Measurements from ENCODE around the gene GPC6. TPM values are rescaled to one million over a fixed set of nuclear protein-coding genes. Genes with fewer than 3 reads are reported as not detected.

GPC6 gene
- total and polyA plus RNA-seq, 5 donors from 2014 or later: not detected

DNA sequence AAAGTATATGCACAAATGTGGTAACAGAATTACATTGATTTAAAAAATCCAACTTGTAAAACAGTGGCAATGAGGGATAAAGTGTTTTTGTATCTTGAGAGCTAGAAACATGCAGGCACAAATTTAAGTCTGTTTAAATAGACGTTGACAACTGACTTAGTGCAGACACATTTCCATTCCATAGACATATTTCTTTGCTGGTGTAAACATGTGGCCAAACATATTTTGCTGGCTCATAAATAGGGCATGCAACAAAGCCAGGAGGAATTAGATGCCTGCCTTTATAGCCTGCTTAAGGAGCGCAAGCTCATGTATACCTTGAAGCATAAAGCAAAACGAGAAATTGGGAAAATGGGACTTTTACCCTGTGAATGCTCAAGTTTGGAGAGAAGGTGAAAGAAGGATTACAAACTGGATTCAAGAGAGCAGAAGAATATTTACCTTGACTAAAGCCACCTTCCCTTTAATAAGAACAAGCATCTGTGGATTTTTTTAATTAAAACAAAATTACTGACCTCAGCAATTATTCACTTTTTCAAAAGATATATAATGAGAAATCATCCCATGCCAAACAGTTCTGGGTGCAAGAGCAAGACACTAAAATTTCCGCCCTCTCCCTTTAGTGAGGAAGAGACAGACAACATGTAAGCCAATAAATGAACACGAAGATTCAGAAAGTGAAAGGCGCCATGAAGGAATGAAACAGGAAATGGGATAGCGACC is 1181.9 kb downstream of the GPC6 start:
- Mint-ChIP-seq H3K4me1 (no peaks in the 10 kb centered on the region), H3K9me3 (peaks cover 0 to 2% (median 0%) of the 10 kb centered on the region in 7 donors), H3K27ac (no peak overlapping the region), H3K4me3 (no peak overlapping the region), H3K36me3 (no peaks in the 10 kb centered on the region), H3K27me3 (peaks cover 19% of the 10 kb centered on the region)
- no peak for ATAC-seq (ENCODE audit: low read depth in 2 of 2)
- Histone ChIP-seq H3K27ac (ENCODE audit: insufficient read depth, low read length, poor library complexity, severe bottlenecking) (no peak overlapping the region), H3K4me1 (ENCODE audit: control insufficient read depth, insufficient read depth, low read length, poor library complexity, severe bottlenecking) (no peaks in the 10 kb centered on the region), H3K27me3 (ENCODE audit: control insufficient read depth, insufficient read depth, low read length) (peaks cover 2% of the 10 kb centered on the region), H3K9me3 (ENCODE audit: control insufficient read depth in 2 of 2, low read length in 2 of 2) (no peaks in the 10 kb centered on the region), H3K4me3 (ENCODE audit: low read depth, low read length) (no peak overlapping the region), H3K36me3 (ENCODE audit: control insufficient read depth, insufficient read depth, low read length) (no peaks in the 10 kb centered on the region)
- no peak for DNase-seq

DNA sequence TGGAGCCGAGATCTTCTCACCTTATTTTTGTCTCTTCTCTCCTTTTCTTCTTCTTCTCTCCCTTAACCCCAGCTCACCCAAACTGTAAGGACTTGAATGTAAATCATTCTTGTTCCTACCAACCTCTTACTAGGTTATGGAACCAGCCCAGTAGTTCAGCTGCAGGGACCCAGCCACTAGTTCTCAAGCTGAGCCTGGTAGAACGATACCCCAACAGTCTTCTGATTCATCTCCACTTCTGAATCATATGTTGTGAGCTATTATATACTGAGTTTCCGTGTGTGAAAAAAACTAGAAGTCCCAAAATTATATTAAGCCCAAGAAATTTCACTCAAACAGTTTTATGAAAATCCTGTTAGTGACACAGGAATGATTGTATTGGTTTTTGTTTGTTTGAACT is 1185.1 kb downstream of the GPC6 start:
- Mint-ChIP-seq H3K4me1 (no peaks in the 10 kb centered on the region), H3K27ac (no peak overlapping the region), H3K4me3 (no peak overlapping the region), H3K27me3 (peaks cover 16% of the 10 kb centered on the region), H3K9me3 (peaks cover 0 to 2% (median 0%) of the 10 kb centered on the region in 7 donors), H3K36me3 (peaks cover 4% of the 10 kb centered on the region)
- Histone ChIP-seq H3K27ac (ENCODE audit: insufficient read depth, low read length, poor library complexity, severe bottlenecking) (no peak overlapping the region), H3K27me3 (ENCODE audit: control insufficient read depth, insufficient read depth, low read length) (peaks cover 2% of the 10 kb centered on the region), H3K9me3 (ENCODE audit: control insufficient read depth in 2 of 2, low read length in 2 of 2) (no peaks in the 10 kb centered on the region), H3K4me1 (ENCODE audit: control insufficient read depth, insufficient read depth, low read length, poor library complexity, severe bottlenecking) (no peaks in the 10 kb centered on the region), H3K4me3 (ENCODE audit: low read depth, low read length) (no peak overlapping the region), H3K36me3 (ENCODE audit: control insufficient read depth, insufficient read depth, low read length) (no peaks in the 10 kb centered on the region)
- DNase-seq (no peak), ATAC-seq (ENCODE audit: low read depth in 2 of 2) (no peak)

DNA sequence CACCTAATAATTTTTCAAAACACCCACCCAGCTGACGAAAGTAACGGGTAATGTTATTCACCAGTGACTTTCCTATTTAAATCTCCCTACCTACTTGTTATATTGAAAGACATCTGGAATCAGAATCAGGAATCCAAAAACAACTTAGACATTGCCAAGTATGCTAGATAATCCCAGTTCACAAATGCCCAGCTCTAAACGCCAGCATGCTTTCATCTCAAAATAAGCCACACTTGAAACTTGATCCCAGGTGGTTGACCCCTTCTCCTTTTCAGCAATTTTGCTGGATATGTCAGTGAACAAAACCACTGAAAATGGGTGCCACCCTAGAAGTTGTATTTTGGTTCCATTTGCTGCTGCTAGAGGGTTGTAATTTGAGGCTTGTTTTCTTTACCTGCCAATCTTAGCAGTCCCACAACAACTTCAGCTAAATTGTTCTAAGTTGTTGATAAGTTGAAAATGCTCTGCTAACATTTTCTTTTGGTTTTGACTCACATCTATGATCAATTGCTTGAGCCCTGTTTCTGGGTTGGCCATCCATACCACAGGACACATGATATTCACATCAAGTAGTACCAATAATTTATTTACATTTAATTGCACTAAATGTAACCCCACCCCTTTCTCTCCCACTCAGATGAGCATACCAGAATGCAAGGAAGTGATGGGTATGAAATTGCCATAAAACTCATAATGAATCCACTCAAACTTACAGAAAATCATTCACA is 1186.4 kb downstream of the GPC6 start:
- no peak for ATAC-seq (ENCODE audit: low read depth in 2 of 2)
- Mint-ChIP-seq H3K4me3 (no peak overlapping the region), H3K36me3 (peaks cover 5% of the 10 kb centered on the region), H3K9me3 (peaks cover 0 to 12% (median 2%) of the 10 kb centered on the region in 7 donors), H3K27ac (no peak overlapping the region), H3K4me1 (no peaks in the 10 kb centered on the region), H3K27me3 (peaks cover 21% of the 10 kb centered on the region)
- H3K9me3 ChIP-seq (ENCODE audit: control insufficient read depth in 2 of 2, low read length in 2 of 2): no peaks in the 10 kb centered on the region
- no peak overlapping the region for H3K4me3 ChIP-seq (ENCODE audit: low read depth, low read length)
- H3K27ac ChIP-seq (ENCODE audit: insufficient read depth, low read length, poor library complexity, severe bottlenecking): no peak overlapping the region
- no peaks in the 10 kb centered on the region for H3K4me1 ChIP-seq (ENCODE audit: control insufficient read depth, insufficient read depth, low read length, poor library complexity, severe bottlenecking)
- no peak for DNase-seq
- no peaks in the 10 kb centered on the region for H3K36me3 ChIP-seq (ENCODE audit: control insufficient read depth, insufficient read depth, low read length)
- H3K27me3 ChIP-seq (ENCODE audit: control insufficient read depth, insufficient read depth, low read length): peaks cover 2% of the 10 kb centered on the region

DNA sequence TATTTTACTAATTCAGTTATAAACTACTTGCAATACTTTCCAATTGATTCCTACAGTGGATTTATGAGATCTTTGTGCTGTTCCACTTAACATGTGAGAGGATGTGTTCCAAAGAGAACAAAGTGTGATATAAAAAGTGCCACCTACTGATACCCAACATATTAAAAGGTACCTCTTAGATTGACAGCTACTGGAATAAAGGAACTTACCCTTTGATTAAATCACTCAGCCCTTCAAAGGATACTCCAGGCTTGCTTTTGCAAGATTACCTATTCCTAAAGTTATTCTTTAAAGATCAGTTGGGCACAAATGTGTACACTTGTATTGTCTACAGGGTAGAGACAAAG is 1187.0 kb downstream of the GPC6 start:
- H3K4me1 Mint-ChIP-seq: peaks cover 0 to 3% (median 2%) of the 10 kb centered on the region in 4 donors
- no peak for DNase-seq
- no peak overlapping the region for H3K4me3 ChIP-seq (ENCODE audit: low read depth, low read length)
- H3K27ac ChIP-seq (ENCODE audit: insufficient read depth, low read length, poor library complexity, severe bottlenecking): no peak overlapping the region
- no peaks in the 10 kb centered on the region for H3K36me3 ChIP-seq (ENCODE audit: control insufficient read depth, insufficient read depth, low read length)
- H3K27me3 ChIP-seq (ENCODE audit: control insufficient read depth, insufficient read depth, low read length): no peaks in the 10 kb centered on the region
- no peak overlapping the region for H3K27ac Mint-ChIP-seq
- H3K9me3 Mint-ChIP-seq: peaks cover 0 to 13% (median 3%) of the 10 kb centered on the region in 7 donors
- no peaks in the 10 kb centered on the region for H3K9me3 ChIP-seq (ENCODE audit: control insufficient read depth in 2 of 2, low read length in 2 of 2)
- H3K4me1 ChIP-seq (ENCODE audit: control insufficient read depth, insufficient read depth, low read length, poor library complexity, severe bottlenecking): no peaks in the 10 kb centered on the region
- ATAC-seq (ENCODE audit: low read depth in 2 of 2): no peak
- peaks cover 5% of the 10 kb centered on the region for H3K36me3 Mint-ChIP-seq
- H3K27me3 Mint-ChIP-seq: peaks cover 22% of the 10 kb centered on the region
- no peak overlapping the region for H3K4me3 Mint-ChIP-seq

DNA sequence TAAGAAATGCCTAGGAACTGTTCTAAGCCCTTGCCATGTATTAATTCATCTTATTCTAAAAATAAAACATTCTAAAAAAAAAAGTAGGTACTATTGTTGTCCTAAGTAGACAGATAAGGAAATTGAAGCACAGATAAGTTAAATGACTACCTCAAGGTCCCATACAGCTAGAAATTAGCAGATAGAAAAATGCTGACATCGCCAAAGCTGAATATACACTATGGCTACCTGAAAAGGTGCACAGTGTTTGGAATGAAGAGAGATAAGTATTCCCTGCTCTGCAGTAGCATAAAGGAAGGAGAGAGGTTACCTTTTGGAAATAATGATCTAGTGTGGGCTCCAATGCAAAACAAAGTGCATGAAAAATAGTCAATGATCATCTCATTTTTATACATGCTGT is 1187.5 kb downstream of the GPC6 start:
- no peak overlapping the region for H3K27ac Mint-ChIP-seq
- DNase-seq (no peak), ATAC-seq (ENCODE audit: low read depth in 2 of 2) (no peak)
- no peaks in the 10 kb centered on the region for H3K4me1 ChIP-seq (ENCODE audit: control insufficient read depth, insufficient read depth, low read length, poor library complexity, severe bottlenecking)
- peaks cover 5% of the 10 kb centered on the region for H3K36me3 Mint-ChIP-seq
- no peaks in the 10 kb centered on the region for H3K36me3 ChIP-seq (ENCODE audit: control insufficient read depth, insufficient read depth, low read length)
- peaks cover 3 to 8% (median 7%) of the 10 kb centered on the region in 4 donors for H3K4me1 Mint-ChIP-seq
- H3K27me3 Mint-ChIP-seq: peaks cover 24% of the 10 kb centered on the region
- H3K27me3 ChIP-seq (ENCODE audit: control insufficient read depth, insufficient read depth, low read length): no peaks in the 10 kb centered on the region
- no peak overlapping the region for H3K4me3 ChIP-seq (ENCODE audit: low read depth, low read length)
- peaks cover 0 to 10% (median 3%) of the 10 kb centered on the region in 7 donors for H3K9me3 Mint-ChIP-seq
- H3K4me3 Mint-ChIP-seq: no peak overlapping the region
- no peaks in the 10 kb centered on the region for H3K9me3 ChIP-seq (ENCODE audit: control insufficient read depth in 2 of 2, low read length in 2 of 2)
- no peak overlapping the region for H3K27ac ChIP-seq (ENCODE audit: insufficient read depth, low read length, poor library complexity, severe bottlenecking)

DNA sequence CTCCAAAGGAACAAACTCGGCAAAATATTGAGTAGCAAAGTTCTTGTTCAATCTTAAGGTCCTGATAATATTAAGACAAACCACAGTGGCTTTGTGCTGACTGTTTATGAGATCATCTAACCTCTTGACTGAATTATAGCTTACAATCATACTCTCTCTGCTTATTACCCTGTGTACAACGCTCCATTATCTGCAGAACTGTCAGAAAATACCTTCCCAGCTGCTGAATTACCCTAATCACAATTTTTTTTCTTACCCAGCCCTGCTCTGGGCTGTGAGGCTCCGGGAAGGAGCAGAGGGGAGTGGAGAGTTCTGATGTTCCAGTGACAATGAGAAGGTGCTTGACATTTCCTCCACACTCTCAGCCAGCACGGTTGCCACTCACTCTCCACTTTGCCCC is 1188.1 kb downstream of the GPC6 start:
- H3K9me3 Mint-ChIP-seq: peaks cover 0 to 10% (median 3%) of the 10 kb centered on the region in 7 donors
- Histone ChIP-seq H3K9me3 (ENCODE audit: control insufficient read depth in 2 of 2, low read length in 2 of 2) (no peaks in the 10 kb centered on the region), H3K36me3 (ENCODE audit: control insufficient read depth, insufficient read depth, low read length) (no peaks in the 10 kb centered on the region), H3K27ac (ENCODE audit: insufficient read depth, low read length, poor library complexity, severe bottlenecking) (no peak overlapping the region), H3K4me3 (ENCODE audit: low read depth, low read length) (no peak overlapping the region), H3K4me1 (ENCODE audit: control insufficient read depth, insufficient read depth, low read length, poor library complexity, severe bottlenecking) (no peaks in the 10 kb centered on the region), H3K27me3 (ENCODE audit: control insufficient read depth, insufficient read depth, low read length) (no peaks in the 10 kb centered on the region)
- DNase-seq (no peak), ATAC-seq (ENCODE audit: low read depth in 2 of 2) (no peak)
- no peak overlapping the region for H3K27ac Mint-ChIP-seq
- peaks cover 5% of the 10 kb centered on the region for H3K36me3 Mint-ChIP-seq
- H3K4me3 Mint-ChIP-seq: no peak overlapping the region
- peaks cover 24% of the 10 kb centered on the region for H3K27me3 Mint-ChIP-seq
- H3K4me1 Mint-ChIP-seq: peaks cover 5 to 14% (median 11%) of the 10 kb centered on the region in 4 donors

DNA sequence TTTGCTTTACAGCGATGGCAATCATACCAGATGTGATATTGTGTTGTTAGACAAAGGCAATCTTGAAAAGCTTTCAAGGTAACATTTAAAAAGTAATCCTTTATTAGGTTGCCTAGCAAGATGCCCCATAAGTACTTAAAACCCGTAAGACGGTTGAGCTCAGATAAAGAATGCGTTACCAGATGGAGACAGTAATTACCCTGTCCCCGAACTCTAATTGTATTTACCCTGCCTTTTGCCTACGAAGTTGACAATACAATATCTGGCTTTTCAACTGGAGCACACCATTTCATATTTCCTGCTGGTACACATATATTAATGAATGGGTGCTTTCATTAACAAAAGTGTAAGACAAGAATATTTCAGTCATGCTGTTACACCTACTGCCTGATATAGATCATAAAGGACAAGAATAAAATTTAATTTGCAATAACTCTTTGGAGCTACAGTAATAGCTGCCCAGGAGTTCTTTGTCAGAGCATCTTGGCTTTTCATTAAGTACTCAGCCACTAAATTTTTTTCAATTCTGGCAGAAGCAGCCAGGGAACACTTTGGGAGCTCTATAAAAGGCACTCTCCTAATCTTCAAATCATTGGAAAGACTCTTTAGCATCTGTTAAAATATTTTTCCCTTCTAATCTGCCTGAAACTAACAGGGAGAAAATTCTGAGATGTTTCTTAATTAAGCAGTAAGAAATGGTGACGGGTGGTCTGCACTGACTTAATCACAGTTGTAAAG is 1189.1 kb downstream of the GPC6 start:
- no peaks in the 10 kb centered on the region for H3K9me3 ChIP-seq (ENCODE audit: control insufficient read depth in 2 of 2, low read length in 2 of 2)
- ATAC-seq (ENCODE audit: low read depth in 2 of 2) (no peak), DNase-seq (no peak)
- H3K4me1 ChIP-seq (ENCODE audit: control insufficient read depth, insufficient read depth, low read length, poor library complexity, severe bottlenecking): no peaks in the 10 kb centered on the region
- no peak overlapping the region for H3K27ac ChIP-seq (ENCODE audit: insufficient read depth, low read length, poor library complexity, severe bottlenecking)
- Mint-ChIP-seq H3K4me3 (no peak overlapping the region), H3K4me1 (peaks cover 5 to 21% (median 14%) of the 10 kb centered on the region in 4 donors), H3K9me3 (peaks cover 0 to 14% (median 4%) of the 10 kb centered on the region in 7 donors), H3K27me3 (peaks cover 29% of the 10 kb centered on the region), H3K36me3 (peaks cover 10% of the 10 kb centered on the region), H3K27ac (no peak overlapping the region)
- no peaks in the 10 kb centered on the region for H3K27me3 ChIP-seq (ENCODE audit: control insufficient read depth, insufficient read depth, low read length)
- H3K36me3 ChIP-seq (ENCODE audit: control insufficient read depth, insufficient read depth, low read length): no peaks in the 10 kb centered on the region
- H3K4me3 ChIP-seq (ENCODE audit: low read depth, low read length): no peak overlapping the region

Measured in CD4-positive, CD25-positive, alpha-beta regulatory T cell (primary cell).